ENCODE measurements around the gene ALOX15.

The ALOX15 gene

GRCh38 chr17:4592240-4593005, 49.1 kb downstream of the ALOX15 start:
- no peak for DNase-seq

- DNase-seq: no peak
Observed at GRCh38 chr17:4591529-4591928, 49.9 kb downstream of the ALOX15 start.

GRCh38 chr17:4590981-4591453, 50.5 kb downstream of the ALOX15 start:
- DNase-seq: no peak

- DNase-seq: peak in 1 of 2 experiments; percentile 1
Observed at GRCh38 chr17:4590042-4590441, 51.4 kb downstream of the ALOX15 start.

- no peak for DNase-seq
Observed at GRCh38 chr17:4588898-4589625, 52.4 kb downstream of the ALOX15 start.

- no peak for DNase-seq
Observed at GRCh38 chr17:4588391-4588790, 53.1 kb downstream of the ALOX15 start.

- no peak for DNase-seq
Observed at GRCh38 chr17:4587803-4588202, 53.7 kb downstream of the ALOX15 start.

GRCh38 chr17:4587195-4587594, 54.3 kb downstream of the ALOX15 start:
- DNase-seq: no peak

- no peak for DNase-seq
Observed at GRCh38 chr17:4586043-4586442, 55.4 kb downstream of the ALOX15 start.

- DNase-seq: no peak
Observed at GRCh38 chr17:4585638-4585994, 55.9 kb downstream of the ALOX15 start.

GRCh38 chr17:4584917-4585637, 56.4 kb downstream of the ALOX15 start:
- DNase-seq: no peak

GRCh38 chr17:4584101-4584916, 57.2 kb downstream of the ALOX15 start, which contains the start of gene SMTNL2:
Gene SMTNL2, plus strand, starts transcription at chr17:4584529. Its CDS starts 77 bp downstream, at chr17:4584606.
- DNase-seq: no peak

- DNase-seq: peak; percentile 32 to 34
Observed at GRCh38 chr17:4583782-4584100, 57.7 kb downstream of the ALOX15 start.

- DNase-seq: no peak
Observed at GRCh38 chr17:4583206-4583605, 58.3 kb downstream of the ALOX15 start.

GRCh38 chr17:4582691-4583090, 58.8 kb downstream of the ALOX15 start:
- DNase-seq: no peak

GRCh38 chr17:4582101-4582501, 59.4 kb downstream of the ALOX15 start:
- DNase-seq: no peak
